HG02610 (cell line): Measurements from ENCODE around the gene LRRC38.
"Not testable (repeated sequence)": the region's sequence is repeated elsewhere in the genome, so short reads cannot be mapped to it uniquely, and the experiment has no call there.

ENCODE experiments used
- ATAC-seq: cut with Tn5 transposase; IDR thresholded peaks from one replicate; pipeline ENCODE4 v1.9.1; 2021; ENCODE audit warnings: mild to moderate bottlenecking, moderate library complexity; ENCODE audit not compliant: unreplicated experiment

Gene LRRC38

DNA sequence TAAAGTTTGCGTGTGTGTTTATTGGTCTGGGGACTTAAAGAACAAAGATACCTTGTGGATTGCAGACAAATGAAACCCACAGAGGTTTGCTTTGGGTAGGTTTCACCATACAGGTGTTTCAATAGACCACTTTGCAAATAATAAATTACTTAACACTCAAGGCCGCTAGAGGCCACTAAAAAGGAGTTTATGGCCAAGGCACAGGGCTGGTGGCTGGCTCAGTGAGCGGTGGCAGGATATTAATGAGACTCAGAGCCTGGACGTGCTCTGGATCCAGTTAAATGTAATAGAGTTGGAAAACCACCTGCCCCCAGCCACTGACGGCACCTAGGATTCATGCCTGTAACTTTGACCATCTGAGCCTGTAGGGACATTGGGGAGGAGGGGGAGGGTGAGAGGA is 44.5 kb downstream of the LRRC38 start:
- ATAC-seq: no peak

DNA sequence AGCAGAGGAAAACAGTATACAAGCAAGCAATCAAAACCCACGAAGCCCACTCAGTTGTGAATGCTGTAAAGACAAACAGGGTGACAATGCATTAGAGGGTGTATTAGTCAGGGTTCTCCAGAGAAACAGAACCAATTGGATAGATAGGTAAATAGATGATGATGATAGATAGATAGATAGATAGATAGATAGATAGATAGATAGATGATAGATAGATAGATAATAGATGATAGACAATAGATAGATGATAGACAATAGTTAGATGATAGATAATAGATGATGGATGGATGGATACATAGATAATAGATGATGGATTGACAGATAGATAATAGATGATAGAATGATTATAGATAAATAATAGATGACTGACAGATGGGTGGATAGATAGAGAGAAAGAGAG is 48.3 kb downstream of the LRRC38 start:
- ATAC-seq: no peak

DNA sequence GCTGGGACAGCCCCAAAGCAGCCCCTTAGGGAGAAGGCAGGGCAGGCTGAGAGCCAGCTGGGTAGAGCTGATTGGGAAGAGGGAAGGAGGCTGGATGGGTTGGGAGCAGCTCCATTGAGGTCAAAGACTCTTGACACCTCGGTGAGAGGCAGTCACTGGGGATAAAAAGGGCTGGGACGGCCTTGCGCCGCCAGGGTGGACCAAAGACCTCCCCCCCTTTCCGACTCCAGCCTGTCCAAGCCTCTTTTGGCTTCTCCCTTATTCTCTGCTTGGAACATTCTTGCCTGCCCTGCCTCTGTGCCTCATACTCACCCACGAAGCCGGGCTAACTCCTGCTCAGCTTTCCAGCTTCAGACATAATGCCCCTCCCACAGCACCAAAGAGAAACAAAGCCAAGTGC is 51.1 kb downstream of the LRRC38 start:
- ATAC-seq: no peak

DNA sequence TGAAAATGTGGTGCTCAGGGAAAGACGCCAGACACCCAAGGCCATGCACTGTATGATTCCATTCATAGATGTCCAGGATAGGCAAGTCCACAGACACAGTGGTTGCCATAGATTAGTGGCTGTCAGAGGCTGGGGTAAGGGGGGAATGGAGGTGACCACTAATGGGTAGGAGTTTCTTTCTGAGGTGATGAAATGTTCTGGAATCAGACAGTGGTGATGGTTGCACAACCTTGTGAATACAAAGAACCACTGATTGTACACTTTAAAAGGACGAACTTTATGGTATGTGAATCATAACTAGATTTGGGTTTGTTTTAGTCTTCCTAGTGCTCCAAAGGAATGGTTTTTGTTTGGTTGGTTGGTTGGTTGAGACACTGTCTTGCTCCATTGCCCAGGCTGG is 51.8 kb downstream of the LRRC38 start:
- ATAC-seq: no peak

DNA sequence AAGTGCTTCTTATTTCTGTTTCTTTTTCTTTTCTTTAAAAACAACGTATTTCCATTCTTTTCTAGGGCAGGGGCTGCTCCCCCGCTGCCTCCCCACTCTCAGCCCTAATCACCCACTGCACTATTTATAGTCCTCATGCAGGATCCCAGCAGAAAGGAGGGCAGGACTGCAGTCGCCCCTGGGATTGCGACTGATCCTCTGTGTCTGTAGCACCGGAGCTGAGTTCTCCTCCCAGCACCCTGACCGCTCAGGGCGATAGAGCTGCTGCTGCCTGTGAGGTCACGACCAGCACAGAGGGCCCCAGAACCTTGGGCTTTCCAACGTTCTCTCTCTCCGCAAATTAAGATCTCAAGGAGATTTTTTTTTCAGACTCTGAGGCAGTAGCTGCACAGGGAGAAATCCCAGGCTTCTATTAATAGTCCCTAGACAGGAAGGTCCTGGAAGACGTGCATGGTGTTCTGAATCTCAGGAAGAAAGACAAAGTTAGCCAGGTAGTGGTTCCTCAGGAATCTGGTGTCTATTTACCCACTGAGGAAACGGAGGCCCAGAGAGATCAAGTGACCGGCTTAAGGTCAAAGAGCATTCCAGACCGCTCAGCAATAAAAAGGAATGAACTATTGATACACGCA is 56.8 kb downstream of the LRRC38 start:
- no peak for ATAC-seq

DNA sequence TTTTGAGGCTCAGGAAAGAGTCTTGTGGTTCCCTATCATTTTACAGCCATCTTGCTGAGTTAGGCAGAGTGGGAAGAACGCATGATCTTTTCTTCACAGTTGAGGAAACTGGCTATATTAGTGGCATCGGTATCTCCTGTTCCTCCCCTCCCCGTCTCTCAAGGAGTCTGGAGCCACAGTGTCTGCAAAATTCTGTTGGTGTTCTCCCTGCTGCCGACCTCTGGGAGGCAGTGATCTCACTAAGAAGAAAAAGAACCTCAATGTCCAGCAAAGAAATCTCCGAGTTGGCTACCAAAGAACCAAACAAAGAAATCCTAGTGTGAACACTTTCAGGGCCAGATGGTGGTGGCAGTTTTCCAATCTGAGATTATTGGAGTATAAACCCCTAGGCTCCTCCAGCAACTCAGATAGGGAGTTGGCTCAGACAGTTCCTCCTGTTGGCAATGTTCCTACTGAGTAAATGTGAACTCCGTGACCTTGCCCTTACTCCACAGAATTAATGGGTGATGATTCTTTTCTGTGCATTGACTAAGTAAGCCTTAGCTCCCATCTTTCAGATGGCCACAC is 62.3 kb downstream of the LRRC38 start:
- ATAC-seq: no peak

DNA sequence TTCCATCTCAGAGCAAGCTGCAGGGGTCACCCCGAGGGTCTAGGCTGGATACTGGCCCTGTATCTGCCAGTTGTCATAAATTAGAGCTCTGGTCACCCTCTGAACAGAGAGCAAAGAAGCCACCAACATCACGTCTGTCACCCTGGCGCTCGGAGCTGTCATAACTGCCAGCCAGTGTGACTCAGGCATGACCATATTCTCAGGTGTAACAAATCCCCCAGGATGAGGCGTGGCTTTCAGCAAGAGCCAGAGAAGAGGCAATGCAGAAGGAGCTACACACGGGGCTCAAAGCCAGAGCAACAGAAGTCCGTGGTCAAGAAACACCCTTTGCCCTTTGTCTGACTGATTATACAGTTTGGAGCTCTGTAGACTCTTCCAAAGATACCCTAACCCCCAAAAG is 63.6 kb downstream of the LRRC38 start:
- ATAC-seq: no peak

DNA sequence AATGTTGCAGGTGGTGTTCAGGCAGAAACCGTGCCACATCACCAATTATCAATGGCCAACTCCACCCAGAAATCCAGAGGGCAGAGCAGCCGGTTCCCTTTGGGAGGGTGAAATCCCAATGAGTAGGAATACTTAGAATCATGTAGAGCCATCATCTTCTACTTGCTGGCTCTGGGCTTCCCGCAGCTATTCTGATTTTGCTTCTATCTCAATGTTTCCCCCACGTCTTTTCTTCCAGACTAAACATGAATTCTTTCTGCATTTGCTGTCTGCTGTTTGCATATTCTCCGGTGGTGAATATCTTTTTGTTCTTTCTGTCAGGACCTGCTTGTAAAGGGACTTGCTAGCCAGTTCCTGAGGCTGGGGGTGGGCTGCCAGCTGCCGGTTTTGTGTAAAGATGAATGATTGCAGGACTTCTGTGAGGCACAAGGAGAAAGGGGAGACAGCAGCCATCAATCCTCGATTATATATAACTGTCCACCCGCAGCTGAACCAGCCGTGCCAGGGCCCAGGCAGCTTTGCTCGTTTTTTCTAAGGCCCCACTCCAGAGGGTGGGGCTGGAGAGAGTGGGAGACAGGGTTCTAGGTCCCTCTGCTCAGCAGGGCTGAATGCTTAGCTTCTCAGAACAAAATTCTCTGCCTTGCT is 70.3 kb downstream of the LRRC38 start:
- no peak for ATAC-seq

DNA sequence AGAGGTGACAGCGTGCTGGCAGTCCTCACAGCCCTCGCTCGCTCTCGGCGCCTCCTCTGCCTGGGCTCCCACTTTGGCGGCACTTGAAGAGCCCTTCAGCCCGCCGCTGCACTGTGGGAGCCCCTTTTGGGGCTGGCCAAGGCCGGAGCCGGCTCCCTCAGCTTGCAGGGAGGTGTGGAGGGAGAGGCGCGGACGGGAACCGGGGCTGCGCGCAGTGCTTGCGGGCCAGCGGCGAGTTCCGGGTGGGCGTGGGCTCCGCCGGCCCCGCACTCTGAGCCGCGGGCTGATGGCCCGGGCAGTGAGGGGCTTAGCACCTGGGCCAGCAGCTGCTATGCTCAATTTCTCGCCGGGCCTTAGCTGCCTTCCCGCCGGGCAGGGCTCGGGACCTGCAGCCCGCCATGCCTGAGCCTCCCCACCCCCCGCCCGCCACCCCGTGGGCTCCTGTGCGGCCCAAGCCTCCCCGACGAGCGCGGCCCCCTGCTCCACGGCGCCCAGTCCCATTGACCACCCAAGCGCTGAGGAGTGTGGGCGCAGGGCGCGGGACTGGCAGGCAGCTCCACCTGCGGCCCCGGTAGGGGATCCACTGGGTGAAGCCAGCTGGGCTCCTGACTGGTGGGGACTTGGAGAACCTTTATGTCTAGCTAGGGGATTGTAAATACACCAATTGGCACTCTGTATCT is 74.6 kb downstream of the LRRC38 start:
- not testable (repeated sequence) for ATAC-seq

DNA sequence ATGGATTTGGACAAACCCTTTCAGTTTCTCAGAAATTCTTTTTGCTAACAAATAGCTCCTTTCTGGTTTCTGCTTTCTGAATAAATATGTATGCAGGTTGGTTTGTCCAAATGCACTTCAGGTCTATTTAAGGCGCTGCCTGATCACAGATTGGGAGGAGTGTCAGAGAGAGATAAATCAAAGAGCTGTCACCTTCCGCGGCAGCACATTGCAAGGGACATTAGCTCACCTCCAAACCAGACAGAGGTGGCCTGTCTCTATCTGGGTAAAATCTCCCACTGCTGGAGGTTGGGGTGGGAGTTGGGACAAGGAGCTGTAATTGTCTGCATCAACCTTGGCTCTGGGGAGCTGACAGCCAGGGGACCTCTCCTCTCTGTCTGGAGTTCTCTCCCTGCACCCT is 78.3 kb downstream of the LRRC38 start:
- ATAC-seq: no peak

DNA sequence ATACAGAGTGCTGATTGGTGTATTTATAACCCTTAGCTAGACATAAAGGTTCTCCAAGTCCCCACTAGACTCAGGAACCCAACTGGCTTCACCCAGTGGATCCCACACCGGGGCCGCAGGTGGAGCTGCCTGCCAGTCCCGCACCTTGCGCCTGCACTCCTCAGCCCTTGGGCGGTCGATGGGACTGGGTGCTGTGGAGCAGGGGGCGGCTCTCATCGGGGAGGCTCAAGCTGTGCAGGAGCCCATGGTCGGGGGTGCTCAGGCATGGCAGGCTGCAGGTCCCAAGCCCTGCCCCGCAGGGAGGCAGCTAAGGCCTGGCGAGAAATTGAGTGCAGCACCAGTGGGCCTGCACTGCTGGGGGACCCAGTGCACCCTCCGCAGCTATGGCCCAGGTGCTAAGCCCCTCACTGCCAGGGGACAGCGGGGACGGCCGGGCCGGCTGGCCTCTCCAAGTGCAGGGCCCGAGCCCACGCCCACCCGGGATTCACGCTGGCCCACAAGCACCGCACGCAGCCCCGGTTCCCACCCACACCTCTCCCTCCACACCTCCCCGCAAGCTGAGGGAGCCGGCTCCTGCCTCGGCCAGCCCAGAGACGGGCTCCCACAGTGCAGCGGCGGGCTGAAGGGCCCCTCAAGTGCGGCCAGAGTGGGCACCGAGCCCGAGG is 80.0 kb downstream of the LRRC38 start:
- ATAC-seq: not testable (repeated sequence)

DNA sequence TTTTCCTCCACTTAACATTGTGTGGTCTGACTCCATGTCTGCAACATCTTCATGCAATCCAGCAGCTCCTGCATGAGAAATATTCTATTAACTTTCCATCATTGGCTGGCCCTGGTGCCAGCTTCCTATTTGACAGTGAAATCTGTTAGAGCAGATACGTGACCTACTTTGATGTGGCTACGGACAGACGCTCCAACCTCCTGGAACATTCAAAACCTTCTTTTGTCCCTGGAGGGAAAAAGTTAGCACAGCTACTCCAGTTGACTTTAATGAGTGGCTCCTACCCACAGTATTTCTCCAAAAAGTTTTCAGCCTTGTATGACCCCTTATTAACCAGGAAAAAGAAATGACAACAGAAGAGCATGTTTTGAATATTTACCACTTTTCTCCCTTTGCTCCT is 81.6 kb downstream of the LRRC38 start:
- ATAC-seq: no peak

DNA sequence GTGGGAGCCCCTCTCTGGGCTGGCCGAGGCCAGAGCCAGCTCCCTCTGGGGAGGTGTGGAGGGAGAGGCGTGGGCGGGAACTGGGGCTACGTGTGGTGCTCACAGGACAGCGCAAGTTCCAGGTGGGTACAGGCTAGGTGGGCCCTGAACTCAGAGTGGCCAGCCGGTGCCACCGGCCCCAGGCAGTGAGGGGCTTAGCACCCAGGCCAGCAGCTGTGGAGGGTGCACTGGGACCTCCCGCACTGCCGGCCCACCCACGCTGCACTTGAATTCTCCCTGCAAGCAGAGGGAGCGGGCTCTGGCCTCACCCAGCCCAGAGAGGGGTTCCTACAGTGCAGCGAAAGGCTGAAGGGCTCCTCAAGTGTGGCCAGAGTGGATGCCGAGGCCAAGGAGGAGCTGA is 83.3 kb downstream of the LRRC38 start:
- ATAC-seq: no peak
